Measurements from ENCODE around the gene CHKB. TPM values are rescaled to one million over a fixed set of nuclear protein-coding genes. Genes with fewer than 3 reads are reported as not detected.

Gene CHKB
- total and polyA plus RNA-seq, 10 of the 15 experiments (the other 5 are each of a cell fraction or from before 2014, with no cell fraction given), result 10.0 to 93.9 (median 57.0) TPM

- TF ChIP-seq TCF12 (IDR thresholded peaks at IDR 0.05; ENCODE audit: low read depth, low read length), result no peak
- TF ChIP-seq SKIL (IDR thresholded peaks at IDR 0.05; ENCODE audit: low read depth, poor library complexity, severe bottlenecking), result no peak
- TF ChIP-seq REST (IDR thresholded peaks at IDR 0.05; ENCODE audit: low read depth, low read length), result no peak
- TF ChIP-seq HDAC6 (IDR thresholded peaks at IDR 0.05; ENCODE audit: unreplicated experiment), result no peak
- no peak for TF ChIP-seq JUND (IDR thresholded peaks at IDR 0.05; ENCODE audit: low read depth, low read length)
- TF ChIP-seq GATAD2B (conservative IDR thresholded peaks at IDR 0.05; ENCODE audit: low read depth), result no peak; the same call in 1 of the 2 replicates
- TF ChIP-seq BCLAF1 (IDR thresholded peaks at IDR 0.05), result no peak
- TF ChIP-seq DPF2 (IDR thresholded peaks at IDR 0.05), result no peak
- no peak for TF ChIP-seq CEBPZ (IDR thresholded peaks at IDR 0.05; ENCODE audit: low read depth, low read length)
- no peak for TF ChIP-seq SREBF1 (IDR thresholded peaks at IDR 0.05; ENCODE audit: low read length)
- TF ChIP-seq SUZ12 (IDR thresholded peaks at IDR 0.05; ENCODE audit: unreplicated experiment), result no peak
- no peak for TF ChIP-seq SIX5 (IDR thresholded peaks at IDR 0.05; ENCODE audit: low read depth, low read length, severe bottlenecking)
- no peak for TF ChIP-seq MTA2 (IDR thresholded peaks at IDR 0.05; ENCODE audit: low read depth)
- 0 out of 2 replicates have a peak, but pooled peaks have one; percentile 15 for TF ChIP-seq MAX (IDR thresholded peaks at IDR 0.05; ENCODE audit: low read depth, low read length)
- no peak for TF ChIP-seq NR2C2 (IDR thresholded peaks at IDR 0.05; ENCODE audit: borderline replicate concordance, control insufficient read depth, insufficient read length, low read depth)
- TF ChIP-seq BRCA1 (IDR thresholded peaks at IDR 0.05; ENCODE audit: low read depth, low read length), result no peak
Observed at GRCh38 chr22:50562523-50563412, 19.9 kb downstream of the CHKB start, which contains the start of gene SYCE3 (continued).

Data from GM12878 (cell line).